ENCODE measurements around the gene TMED10.

TMED10 gene

DNA sequence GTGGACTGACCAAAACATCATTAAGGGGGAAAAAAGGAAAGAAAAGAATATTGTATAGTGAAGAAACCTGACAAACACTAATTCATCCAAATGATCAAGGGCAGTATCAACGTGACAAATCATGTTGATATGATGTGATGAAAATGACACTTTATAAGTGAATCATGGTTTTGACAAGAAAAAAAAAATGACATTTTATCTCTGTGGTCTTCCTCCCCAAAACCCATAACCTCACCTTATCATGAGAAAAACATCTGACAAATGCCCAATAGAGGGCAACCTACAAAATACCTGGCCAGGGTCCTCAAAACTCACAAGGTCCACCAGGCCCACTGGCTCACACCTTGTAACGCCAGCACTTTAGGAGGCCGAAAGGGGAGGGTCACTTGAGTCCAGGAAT is 13.8 kb downstream of the TMED10 start:
- no peak for DNase-seq

DNA sequence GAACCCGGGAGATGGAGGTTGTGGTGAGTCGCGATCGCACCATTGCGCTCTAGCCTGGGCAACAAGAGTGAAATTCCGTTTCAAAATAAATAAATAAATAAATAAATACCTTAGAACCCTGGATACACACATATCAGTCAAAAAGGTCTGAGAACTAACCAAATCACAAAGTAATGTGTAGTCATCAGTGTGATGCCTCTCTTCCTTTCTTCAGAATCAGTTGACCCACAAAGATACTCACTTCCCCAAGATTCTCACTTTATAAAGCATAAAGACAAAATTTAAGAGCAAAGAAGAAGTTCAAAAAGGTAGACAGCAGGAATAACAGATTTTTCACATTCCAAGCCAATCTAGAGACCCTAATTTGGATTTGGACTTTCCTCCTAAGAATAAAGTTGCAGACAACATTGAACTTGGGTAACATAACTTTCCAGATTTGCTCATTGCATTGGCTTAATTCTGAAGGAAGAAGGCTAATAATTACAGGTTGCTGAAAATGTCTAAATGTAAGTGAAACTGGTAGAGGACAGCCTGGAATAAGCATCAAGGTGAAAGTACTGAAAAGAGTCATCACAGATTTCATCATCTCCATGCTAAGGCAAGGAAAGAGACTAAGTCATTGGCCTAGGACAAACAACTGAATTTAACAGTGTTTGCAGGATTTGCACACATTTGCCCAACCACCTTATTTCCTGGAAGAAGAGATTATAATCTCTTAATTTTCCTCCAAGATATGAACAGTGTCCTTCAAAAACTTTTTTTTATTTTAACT is 17.4 kb downstream of the TMED10 start:
- DNase-seq: no peak

DNA sequence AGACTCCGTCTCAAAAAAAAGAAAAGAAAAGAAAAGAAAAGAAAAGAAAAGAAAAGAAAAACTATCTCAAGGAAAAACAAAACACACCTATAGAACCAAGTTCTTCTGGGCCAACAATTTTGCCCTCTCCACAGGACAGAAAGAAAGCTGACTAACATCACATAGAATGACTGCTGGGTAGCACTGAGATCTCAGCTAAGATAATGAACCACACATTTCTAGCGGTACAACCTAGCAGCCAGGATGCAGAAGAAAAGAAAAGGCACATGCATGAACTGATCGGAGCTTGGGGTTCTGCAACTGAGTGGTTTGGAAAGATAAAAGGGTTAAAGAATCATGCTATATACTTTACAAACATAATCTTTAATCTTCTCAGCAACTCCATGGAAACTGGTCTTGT is 19.5 kb downstream of the TMED10 start:
- no peak for DNase-seq

DNA sequence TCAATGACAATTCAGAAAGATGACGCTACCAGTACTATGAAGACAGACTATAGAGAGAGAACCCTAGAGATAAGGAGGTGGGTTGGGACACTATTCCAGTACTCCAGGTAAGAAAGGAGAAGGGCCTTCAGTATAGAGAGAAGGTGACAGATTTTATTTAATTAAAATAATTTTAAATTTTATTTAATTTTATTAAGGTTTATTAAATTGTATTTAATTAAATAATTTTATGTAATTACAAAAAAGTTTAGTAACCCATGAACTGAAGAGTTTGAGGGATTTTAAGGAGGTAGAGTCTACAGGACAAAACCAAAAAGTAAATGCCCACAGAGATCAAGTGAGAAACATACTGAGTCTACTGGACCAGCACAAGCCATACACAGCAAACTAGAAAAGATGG is 20.3 kb downstream of the TMED10 start:
- no peak for DNase-seq

DNA sequence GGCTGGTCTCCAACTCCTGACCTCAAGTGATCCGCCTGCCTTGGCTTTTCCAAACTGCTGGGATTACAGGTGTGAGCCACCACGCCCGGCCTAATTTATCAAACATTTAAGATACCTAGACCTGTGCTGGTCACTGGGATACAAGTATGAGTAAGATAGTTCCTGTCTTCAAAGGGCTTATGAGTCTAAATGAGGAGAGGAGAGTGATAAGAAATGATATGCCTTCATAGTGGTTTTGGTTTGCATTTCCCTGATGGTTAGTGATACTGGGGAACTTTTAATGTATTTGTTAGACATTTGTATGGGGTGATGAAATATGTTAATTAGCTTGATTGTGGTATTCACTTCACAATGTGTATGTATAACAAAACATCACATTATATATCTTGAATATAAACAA is 21.2 kb downstream of the TMED10 start:
- no peak for DNase-seq

DNA sequence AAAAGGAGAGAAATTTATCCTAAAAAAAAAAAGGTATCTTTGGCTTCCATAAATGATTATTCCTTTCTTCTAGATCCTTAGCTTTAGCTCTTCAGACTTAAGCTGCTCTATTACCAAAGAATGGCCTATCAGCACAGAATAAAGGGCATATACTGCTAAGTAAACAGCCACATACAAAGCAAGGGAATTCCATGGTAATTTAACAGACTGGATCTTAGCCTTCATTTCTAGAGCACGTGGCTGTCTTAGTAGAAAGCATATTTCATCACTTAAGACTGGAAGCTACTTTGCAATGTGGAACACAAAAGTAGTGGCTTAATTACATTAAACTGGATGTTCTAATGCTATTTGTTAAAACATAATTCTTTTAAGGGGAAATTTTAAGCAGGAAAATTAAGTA is 23.1 kb downstream of the TMED10 start:
- no peak for DNase-seq

GRCh38 chr14:75151851-75152250 is 24.6 kb downstream of the TMED10 start:
- no peak for DNase-seq

DNA sequence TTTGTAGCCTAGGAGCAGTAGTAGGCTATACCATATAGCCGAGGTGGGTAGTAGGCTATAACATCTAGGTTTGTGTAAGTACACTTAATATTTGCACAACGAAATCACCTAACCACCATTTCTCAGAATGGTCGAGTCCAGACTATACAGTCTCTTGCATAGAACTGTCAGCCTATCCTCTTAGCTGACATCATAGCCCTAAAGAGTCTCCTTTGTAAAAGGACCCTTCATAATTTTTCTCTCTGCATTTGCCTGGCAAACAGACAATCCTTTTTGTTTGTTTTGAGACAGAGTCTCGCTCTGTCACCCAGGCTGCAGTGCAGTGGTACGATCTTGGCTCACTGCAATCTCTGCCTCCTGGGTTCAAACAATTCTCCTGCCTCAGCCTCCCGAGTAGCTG is 25.8 kb downstream of the TMED10 start:
- peak in 2 of 56 donors; percentile 12 to 24 for DNase-seq

GRCh38 chr14:75150150-75150549 is 26.3 kb downstream of the TMED10 start:
- DNase-seq: no peak

DNA sequence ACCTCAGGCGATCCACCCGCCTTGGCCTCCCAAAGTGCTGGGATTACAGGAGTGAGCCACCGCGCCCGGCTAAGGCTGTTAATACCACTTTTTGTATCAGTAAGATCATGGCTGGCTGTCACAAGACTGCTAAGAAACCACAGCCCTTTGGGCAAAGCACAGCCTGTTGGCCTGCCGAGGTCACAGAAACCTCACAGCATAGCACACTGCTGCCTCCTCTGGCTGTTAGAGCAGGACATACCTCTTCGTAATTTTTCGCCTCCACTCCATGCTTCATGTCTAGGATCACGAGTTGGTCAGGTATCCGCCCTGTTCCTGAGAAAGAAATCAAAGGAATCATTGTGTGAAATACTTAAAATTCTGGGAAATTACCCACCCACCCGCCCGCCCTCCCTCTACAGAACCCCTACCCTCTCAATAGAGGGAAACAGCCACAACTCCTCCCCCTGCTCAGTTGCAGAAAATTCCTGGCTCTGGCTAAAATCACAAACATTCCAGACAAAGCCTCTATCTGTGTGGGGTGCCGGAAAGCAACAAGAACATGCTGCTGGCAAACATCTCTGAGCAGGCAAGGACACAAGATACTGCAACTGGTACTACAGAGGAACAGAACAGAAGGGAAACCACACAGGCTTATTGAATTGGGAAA is 28.9 kb downstream of the TMED10 start:
- peak in 55 of 56 donors; percentile 13 to 96 (median 78) for DNase-seq

GRCh38 chr14:75144944-75145343 is 31.5 kb downstream of the TMED10 start:
- DNase-seq: peak in 6 of 56 donors; percentile 8 to 33 (median 14)

DNA sequence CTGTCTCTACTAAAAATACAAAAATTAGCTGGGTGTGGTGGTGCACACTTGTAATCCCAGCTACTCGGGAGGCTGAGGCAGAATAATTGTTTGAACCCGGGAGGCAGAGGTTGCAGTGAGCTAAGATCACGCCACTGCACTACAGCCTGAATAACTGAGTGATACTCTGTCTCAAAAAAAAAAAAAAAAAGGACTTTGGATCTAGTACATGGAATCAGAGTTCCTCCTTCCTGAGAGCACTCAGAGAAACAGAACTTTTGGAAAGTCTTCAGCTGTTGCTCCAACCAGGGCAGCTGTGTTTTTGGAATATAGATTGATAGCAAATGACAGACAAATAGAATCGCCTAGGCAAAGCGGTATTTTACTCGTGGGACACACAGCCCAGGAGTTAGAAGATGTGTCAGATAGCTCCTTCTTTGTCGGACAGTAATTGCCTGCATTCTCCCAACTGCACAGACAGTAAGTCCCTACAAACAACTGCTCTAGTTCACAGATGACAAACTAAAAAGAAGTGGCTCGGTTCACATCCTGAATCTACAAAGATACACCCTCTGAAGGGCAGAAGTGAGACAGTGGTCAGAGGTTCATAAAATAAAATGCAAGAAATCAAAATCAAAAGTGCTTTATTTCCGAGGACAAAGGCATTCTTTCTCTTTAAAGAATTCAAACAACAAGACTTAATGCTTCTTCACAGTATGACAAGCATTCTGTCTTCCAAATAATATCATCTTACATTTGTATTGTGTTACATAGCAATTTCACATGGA is 32.5 kb downstream of the TMED10 start:
- DNase-seq: no peak

DNA sequence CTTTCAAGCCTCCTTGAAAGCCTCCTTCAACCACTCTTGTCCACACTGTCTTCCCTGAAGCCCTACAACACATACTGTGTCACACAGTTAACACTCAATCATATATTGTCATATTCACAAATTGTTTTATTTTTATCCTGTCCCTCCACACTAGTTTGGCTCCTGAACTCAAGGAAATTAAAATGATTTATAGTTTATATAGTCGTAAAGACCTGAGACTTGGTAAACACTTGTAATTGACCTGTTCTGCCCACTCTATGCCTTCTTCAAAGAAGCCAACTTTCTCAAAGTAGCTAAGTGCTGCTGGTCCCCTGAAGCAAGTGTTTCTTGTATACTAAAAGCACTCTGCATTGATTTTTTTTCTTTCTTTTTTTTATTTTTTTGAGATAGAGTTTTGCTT is 33.9 kb downstream of the TMED10 start:
- DNase-seq: no peak

DNA sequence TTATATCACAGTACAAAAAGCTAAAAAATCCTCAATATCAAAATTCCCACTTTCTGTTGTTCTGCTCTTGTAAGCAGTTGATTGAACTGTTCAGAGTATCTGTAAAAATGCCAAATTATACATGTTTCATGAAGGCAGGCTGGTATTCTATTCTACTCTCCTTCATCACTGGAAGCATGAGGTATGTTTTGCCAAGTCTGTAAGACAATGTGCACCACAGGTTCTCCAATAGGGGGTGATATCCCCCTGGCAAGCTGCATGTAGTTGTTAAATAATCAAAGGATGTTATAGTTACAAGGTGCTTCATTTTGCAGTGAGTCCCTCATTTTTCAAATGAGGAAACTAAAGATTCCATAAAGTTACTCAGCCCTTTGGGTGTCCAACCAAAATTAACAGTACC is 34.4 kb downstream of the TMED10 start:
- DNase-seq: peak in 2 of 56 donors; percentile 6 to 12

DNA sequence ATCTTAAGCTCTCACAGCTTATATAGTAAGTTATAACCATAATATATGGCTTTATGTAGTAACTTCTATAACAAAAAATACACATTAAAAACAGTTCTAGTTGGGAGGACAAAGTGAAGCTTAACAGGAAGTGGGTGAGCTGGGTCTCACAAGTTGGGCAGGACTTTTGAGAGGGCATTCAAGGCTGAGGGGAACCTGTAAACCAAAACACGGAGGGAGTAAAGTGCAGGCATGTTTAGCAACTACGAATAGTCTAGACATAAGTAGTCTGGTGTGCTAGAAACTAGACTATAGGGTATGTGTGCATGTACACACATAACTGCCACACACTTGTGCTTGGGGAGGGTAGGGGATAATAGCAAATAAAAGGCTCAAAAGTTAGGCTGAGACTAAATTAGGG is 35.4 kb downstream of the TMED10 start:
- no peak for DNase-seq

DNA sequence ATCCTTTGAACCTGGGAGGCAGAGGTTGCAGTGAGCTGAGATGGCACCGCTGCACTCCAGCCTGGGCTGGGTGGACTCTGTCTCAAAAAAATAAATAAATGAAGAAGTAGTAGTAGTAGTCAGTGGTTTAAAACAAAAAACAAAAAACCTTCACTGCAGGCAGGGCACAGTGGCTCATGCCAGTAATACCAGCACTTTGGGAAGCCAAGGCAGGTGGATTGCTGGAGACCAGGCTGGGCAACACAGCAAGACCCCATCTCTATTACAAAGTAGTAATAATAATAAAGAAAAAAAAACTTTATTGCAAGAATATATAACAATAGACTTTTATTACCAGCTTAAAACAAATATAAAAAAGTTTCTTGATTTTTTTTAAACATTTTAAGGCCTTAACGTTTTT is 35.8 kb downstream of the TMED10 start:
- DNase-seq: no peak

GRCh38 chr14:75139185-75139584 is 37.2 kb downstream of the TMED10 start:
- no peak for DNase-seq

- DNase-seq: no peak
Observed at GRCh38 chr14:75138492-75138891, 37.9 kb downstream of the TMED10 start.

- DNase-seq: no peak
Observed at GRCh38 chr14:75134644-75135043, 41.8 kb downstream of the TMED10 start.

DNA sequence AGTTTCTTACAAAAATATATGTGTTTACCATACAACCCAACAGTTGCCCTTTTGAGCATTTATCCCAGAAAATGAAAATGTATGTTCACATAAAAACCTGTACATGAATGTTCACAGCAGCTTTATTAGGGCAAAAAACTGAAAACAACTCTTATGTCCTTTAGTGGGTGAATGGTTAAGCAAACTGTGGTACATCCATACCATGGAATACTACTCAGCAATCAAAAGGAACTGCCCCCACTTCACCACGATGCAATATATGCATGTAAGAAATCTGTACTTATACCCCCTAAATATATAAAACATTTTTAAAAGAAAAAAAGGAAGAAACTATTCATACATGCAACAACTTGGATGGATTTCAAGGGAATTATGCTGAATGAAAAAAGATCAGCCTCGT is 42.8 kb downstream of the TMED10 start:
- no peak for DNase-seq

- DNase-seq: peak in 15 of 56 donors; percentile 5 to 86 (median 32)
Observed at GRCh38 chr14:75132382-75133086, 43.9 kb downstream of the TMED10 start.

DNA sequence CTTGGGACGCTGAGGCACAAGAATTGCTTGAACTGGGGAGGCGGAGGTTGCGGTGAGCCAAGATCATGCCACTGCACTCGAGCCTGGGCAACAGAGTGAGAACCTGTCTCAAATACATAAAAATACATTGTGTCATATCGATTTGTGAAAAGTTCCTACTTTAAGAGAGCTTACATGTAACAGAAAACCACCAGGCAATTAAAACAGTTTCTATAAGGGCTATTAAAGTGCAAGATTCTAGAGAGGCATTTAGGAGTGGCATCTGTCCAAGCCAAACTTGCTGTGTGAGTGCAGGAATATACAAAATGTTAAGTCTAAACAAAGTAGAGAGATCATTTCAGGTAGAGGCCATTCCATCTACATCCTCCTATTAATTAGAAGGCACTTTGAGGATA is 47.8 kb downstream of the TMED10 start:
- DNase-seq: no peak
